Central memory CD8-positive, alpha-beta T cell (primary cell): Measurements from ENCODE around the gene DEFB127.
"Not testable (repeated sequence)": the region's sequence is repeated elsewhere in the genome, so short reads cannot be mapped to it uniquely, and the experiment has no call there.

Experiments used
- ATAC-seq: fragments of 150-1000 bp; cut with Tn5 transposase; replicated peaks from 2 replicates; pipeline ENCODE4 v1.10.0; 2022; ENCODE audit warnings: mild to moderate bottlenecking, moderate FRiP score, moderate number of reproducible peaks; ENCODE audit not compliant: poor library complexity, severe bottlenecking; ENCODE audit errors: extremely low read depth
- DNase-seq, 2 donors: peaks; one replicate each; pipeline ENCODE4 v3.0.0; 2021; ENCODE audit warnings: low spot score in 2 of 2
- H3K27ac Mint-ChIP-seq: one replicate; pipeline ENCODE4 v1.8.0; 2022; ENCODE audit warnings: low read depth, mild to moderate bottlenecking, moderate library complexity, mixed read lengths
- H3K27me3 Mint-ChIP-seq: one replicate; pipeline ENCODE4 v1.8.0; 2022; ENCODE audit warnings: mixed read lengths
- H3K36me3 Mint-ChIP-seq: one replicate; pipeline ENCODE4 v1.8.0; 2022; ENCODE audit warnings: mild to moderate bottlenecking, moderate library complexity, mixed read lengths; ENCODE audit not compliant: insufficient read depth
- H3K4me1 Mint-ChIP-seq: one replicate; pipeline ENCODE4 v1.8.0; 2022; ENCODE audit warnings: mixed read lengths
- H3K4me3 Mint-ChIP-seq: one replicate; pipeline ENCODE4 v1.8.0; 2022; ENCODE audit warnings: mild to moderate bottlenecking, moderate library complexity, mixed read lengths
- H3K9me3 Mint-ChIP-seq: one replicate; pipeline ENCODE4 v1.8.0; 2022; ENCODE audit warnings: mixed read lengths

DEFB127 gene

GRCh38 chr20:157154-157553 is at the start of gene DEFB127:
DEFB127 (plus strand) TSS chr20:157454; CDS start chr20:157545, 91 bp downstream.
- ATAC-seq (no peak), DNase-seq (no peak)
- H3K4me3 Mint-ChIP-seq, result no peak within 1 kb of the TSS
- no peaks in the 10 kb centered on the region for H3K4me1 Mint-ChIP-seq
- H3K36me3 Mint-ChIP-seq, result no peaks in the 10 kb centered on the region
- H3K27me3 Mint-ChIP-seq, result peaks cover 59% of the 10 kb centered on the region
- H3K9me3 Mint-ChIP-seq, result no peaks in the 10 kb centered on the region
- H3K27ac Mint-ChIP-seq, result no peak within 1 kb of the TSS

DNA sequence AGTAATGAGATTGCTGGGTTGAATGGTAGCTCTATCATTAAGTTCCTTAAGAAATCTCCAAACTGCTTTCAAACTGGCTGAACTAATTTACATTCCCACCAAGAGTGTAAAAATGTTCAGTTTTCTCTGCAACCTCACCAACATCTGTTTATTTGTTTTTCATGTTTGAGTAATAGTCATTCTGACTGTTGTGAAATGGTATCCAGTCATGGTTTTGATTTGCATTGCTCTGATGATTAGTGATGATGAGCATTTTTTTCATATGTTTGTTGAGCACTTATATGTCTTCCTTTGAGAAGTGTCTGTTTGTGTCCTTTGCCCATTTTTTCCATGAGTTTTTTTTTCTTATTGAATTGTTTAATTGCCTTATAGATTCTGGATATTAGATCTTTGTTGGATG is 44.9 kb upstream of the DEFB127 start:
- Mint-ChIP-seq H3K27me3 (peaks cover 65% of the 10 kb centered on the region), H3K4me3 (no peak overlapping the region)
- ATAC-seq, result no peak

GRCh38 chr20:117518-117917 is 39.7 kb upstream of the DEFB127 start:
- no peak overlapping the region for H3K27ac Mint-ChIP-seq
- no peak for DNase-seq
- no peak for ATAC-seq
- H3K36me3 Mint-ChIP-seq, result no peaks in the 10 kb centered on the region
- no peaks in the 10 kb centered on the region for H3K9me3 Mint-ChIP-seq
- peaks cover 87% of the 10 kb centered on the region for H3K27me3 Mint-ChIP-seq
- no peaks in the 10 kb centered on the region for H3K4me1 Mint-ChIP-seq
- H3K4me3 Mint-ChIP-seq, result no peak overlapping the region

More for the DNA sequence above, 44.9 kb upstream of the DEFB127 start:
- no peaks in the 10 kb centered on the region for H3K9me3 Mint-ChIP-seq
- H3K27ac Mint-ChIP-seq, result no peak overlapping the region
- DNase-seq, result no peak
- no peaks in the 10 kb centered on the region for H3K36me3 Mint-ChIP-seq
- H3K4me1 Mint-ChIP-seq, result no peaks in the 10 kb centered on the region

DNA sequence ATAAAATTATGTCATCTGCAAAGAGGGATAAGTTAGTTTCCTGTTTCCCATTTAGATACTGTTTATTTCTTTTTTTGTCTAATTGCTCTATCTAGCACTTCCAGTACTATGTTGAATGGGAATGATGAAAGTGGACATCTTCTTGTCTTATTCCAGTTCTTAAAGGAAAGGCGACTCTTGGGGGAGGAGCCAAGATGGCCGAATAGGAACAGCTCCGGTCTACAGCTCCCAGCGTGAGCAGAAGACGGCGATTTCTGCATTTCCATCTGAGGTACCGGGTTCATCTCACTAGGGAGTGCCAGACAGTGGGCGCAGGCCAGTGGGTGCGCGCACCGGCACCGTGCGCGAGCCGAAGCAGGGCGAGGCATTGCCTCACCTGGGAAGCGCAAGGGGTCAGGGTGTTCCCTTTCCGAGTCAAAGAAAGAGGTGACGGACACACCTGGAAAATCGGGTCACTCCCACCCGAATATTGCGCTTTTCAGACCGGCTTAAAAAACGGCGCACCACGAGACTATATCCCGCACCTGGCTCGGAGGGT is 27.4 kb upstream of the DEFB127 start:
- not testable (repeated sequence) for H3K36me3 Mint-ChIP-seq, H3K4me3 Mint-ChIP-seq, DNase-seq, H3K9me3 Mint-ChIP-seq, H3K4me1 Mint-ChIP-seq, ATAC-seq, H3K27ac Mint-ChIP-seq
- H3K27me3 Mint-ChIP-seq, result peaks cover 37% of the 10 kb centered on the region

- Mint-ChIP-seq H3K4me3 (no peak overlapping the region), H3K4me1 (no peaks in the 10 kb centered on the region), H3K27me3 (peaks cover 63% of the 10 kb centered on the region), H3K36me3 (no peaks in the 10 kb centered on the region), H3K9me3 (peaks cover 11% of the 10 kb centered on the region), H3K27ac (no peak overlapping the region)
- no peak for DNase-seq
- no peak for ATAC-seq
Measured at GRCh38 chr20:137668-138490, 19.4 kb upstream of the DEFB127 start.

GRCh38 chr20:142290-142689 is 15.0 kb upstream of the DEFB127 start, which contains the start of gene DEFB126:
DEFB126 (plus strand) TSS chr20:142590; CDS start chr20:142629, 39 bp downstream.
- no peak for ATAC-seq
- Mint-ChIP-seq H3K4me1 (no peaks in the 10 kb centered on the region), H3K9me3 (peaks cover 7% of the 10 kb centered on the region), H3K36me3 (no peaks in the 10 kb centered on the region), H3K27me3 (peaks cover 76% of the 10 kb centered on the region), H3K27ac (no peak within 1 kb of the TSS), H3K4me3 (no peak within 1 kb of the TSS)
- no peak for DNase-seq

DNA sequence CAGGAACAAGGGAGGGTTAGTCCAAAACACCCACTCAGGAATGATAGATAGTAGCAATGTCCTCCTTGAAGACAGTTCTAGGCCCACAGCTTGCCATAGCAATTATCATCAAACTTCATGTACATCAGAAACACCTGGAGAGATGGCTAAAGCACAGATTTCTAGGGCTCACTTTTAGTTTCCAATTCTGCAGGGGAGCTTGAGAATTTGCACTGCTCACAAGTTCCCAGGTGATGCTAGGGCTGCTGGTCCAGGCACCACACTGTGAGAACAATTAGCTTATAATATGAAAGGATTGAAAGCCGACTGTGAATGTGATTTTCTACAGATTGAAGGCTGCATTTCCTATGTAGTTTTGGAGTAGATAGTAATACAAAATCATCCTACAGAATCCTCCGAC is 11.4 kb upstream of the DEFB127 start:
- no peaks in the 10 kb centered on the region for H3K36me3 Mint-ChIP-seq
- no peak for ATAC-seq
- no peak overlapping the region for H3K4me3 Mint-ChIP-seq
- DNase-seq, result no peak
- no peak overlapping the region for H3K27ac Mint-ChIP-seq
- H3K9me3 Mint-ChIP-seq, result no peaks in the 10 kb centered on the region
- no peaks in the 10 kb centered on the region for H3K4me1 Mint-ChIP-seq
- H3K27me3 Mint-ChIP-seq, result peaks cover 61% of the 10 kb centered on the region

DNA sequence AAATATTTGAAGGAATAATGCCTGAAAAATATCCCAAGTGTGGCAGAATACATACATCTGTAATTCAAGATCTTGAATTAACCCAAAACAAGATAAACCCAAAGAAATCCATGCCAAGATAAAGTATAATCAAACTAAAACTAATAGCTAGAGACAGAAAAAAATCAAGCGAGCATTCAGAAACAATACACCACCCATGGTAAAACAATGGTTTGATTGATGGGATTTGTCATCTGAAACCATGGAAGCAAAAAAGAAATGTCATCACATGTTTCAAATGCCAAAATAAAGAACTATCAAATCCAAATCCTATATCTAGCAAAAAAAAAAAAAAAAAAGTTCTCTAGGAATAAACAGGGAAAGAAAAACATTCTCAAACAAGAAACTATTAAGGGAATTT is 5.1 kb upstream of the DEFB127 start:
- Mint-ChIP-seq H3K27me3 (peaks cover 65% of the 10 kb centered on the region), H3K9me3 (no peaks in the 10 kb centered on the region), H3K4me1 (no peaks in the 10 kb centered on the region)

DNA sequence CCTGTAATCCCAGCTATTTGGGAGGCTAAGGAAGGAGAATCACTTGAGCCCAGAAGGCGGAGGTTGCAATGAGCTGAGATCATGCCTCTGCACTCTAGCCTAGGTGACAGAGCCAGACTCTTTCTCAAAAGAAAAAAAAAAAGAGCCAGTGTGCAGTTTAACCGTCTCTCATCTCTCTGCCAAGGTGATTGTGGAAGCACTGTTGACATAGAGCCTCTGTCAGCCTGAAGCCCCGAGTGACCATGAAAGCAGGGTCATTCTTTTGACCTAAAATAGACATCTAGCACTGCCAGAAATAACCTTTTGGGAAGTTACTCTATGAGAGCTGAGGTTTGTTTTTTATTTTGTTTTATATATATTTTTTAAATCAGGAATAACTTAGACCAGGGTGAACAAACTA is 7.4 kb downstream of the DEFB127 start:
- Mint-ChIP-seq H3K36me3 (no peaks in the 10 kb centered on the region), H3K27me3 (peaks cover 22% of the 10 kb centered on the region), H3K27ac (no peak overlapping the region), H3K9me3 (no peaks in the 10 kb centered on the region), H3K4me1 (no peaks in the 10 kb centered on the region), H3K4me3 (no peak overlapping the region)
- no peak for DNase-seq
- ATAC-seq, result no peak

More for the DNA sequence above, 5.1 kb upstream of the DEFB127 start:
- DNase-seq, result no peak
- H3K27ac Mint-ChIP-seq, result no peak overlapping the region
- ATAC-seq, result no peak
- no peaks in the 10 kb centered on the region for H3K36me3 Mint-ChIP-seq
- H3K4me3 Mint-ChIP-seq, result no peak overlapping the region

- no peaks in the 10 kb centered on the region for H3K9me3 Mint-ChIP-seq
- H3K4me1 Mint-ChIP-seq, result no peaks in the 10 kb centered on the region
- ATAC-seq (no peak), DNase-seq (no peak)
- peaks cover 18% of the 10 kb centered on the region for H3K27me3 Mint-ChIP-seq
- H3K4me3 Mint-ChIP-seq, result no peak overlapping the region
- no peak overlapping the region for H3K27ac Mint-ChIP-seq
- H3K36me3 Mint-ChIP-seq, result no peaks in the 10 kb centered on the region
Measured at GRCh38 chr20:168876-169275, 11.6 kb downstream of the DEFB127 start.

GRCh38 chr20:184288-184687 is 27.0 kb downstream of the DEFB127 start:
- no peaks in the 10 kb centered on the region for H3K4me1 Mint-ChIP-seq
- DNase-seq (no peak), ATAC-seq (no peak)
- no peaks in the 10 kb centered on the region for H3K9me3 Mint-ChIP-seq
- no peak overlapping the region for H3K4me3 Mint-ChIP-seq
- H3K27me3 Mint-ChIP-seq, result peaks cover 77% of the 10 kb centered on the region
- H3K36me3 Mint-ChIP-seq, result peaks cover 1% of the 10 kb centered on the region
- H3K27ac Mint-ChIP-seq, result no peak overlapping the region

DNA sequence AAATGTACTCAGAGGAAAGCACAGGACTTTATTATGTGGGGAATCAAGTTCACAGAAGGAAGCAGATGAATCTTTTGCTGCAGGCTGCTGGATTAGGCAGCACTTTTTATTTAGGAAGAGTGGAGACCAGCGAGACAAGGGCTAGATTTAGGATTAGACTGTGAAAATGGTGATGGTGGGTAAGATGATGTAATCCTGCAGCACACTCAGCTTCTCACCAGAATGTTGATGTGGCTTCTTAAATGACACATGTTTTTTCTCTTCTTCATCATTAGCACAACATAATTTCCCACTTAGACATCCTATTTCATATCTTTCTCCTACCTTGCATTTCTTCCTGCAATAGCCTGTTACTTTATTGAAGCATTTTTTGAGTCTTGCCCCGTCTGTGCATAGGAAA is 30.5 kb downstream of the DEFB127 start:
- peaks cover 1% of the 10 kb centered on the region for H3K36me3 Mint-ChIP-seq
- DNase-seq, result no peak
- peaks cover 86% of the 10 kb centered on the region for H3K27me3 Mint-ChIP-seq
- H3K27ac Mint-ChIP-seq, result no peak overlapping the region
- H3K4me1 Mint-ChIP-seq, result no peaks in the 10 kb centered on the region
- no peak overlapping the region for H3K4me3 Mint-ChIP-seq
- no peak for ATAC-seq
- no peaks in the 10 kb centered on the region for H3K9me3 Mint-ChIP-seq

- Mint-ChIP-seq H3K4me3 (no peak within 1 kb of the TSS), H3K9me3 (no peaks in the 10 kb centered on the region), H3K27me3 (peaks cover 67% of the 10 kb centered on the region), H3K36me3 (peaks cover 1% of the 10 kb centered on the region), H3K4me1 (no peaks in the 10 kb centered on the region), H3K27ac (no peak within 1 kb of the TSS)
- DNase-seq (no peak), ATAC-seq (no peak)
Measured at GRCh38 chr20:189611-190010, 32.4 kb downstream of the DEFB127 start, which contains the start of gene DEFB128. DEFB128 (minus strand) TSS chr20:189711; CDS start chr20:189623, 88 bp downstream.
